Keratinocyte (primary cell): ENCODE measurements around the gene ARHGAP10. TPM values are rescaled to one million over a fixed set of nuclear protein-coding genes. Genes with fewer than 3 reads are reported as not detected.
"Not testable (repeated sequence)": the region's sequence is repeated elsewhere in the genome, so short reads cannot be mapped to it uniquely, and the experiment has no call there.

Experiments
- DNase-seq: peaks from one replicate; pipeline ENCODE4 v3.0.0-alpha.2; 2011; ENCODE audit warnings: low read depth, missing footprints, low spot score
- FAIRE-seq: peaks from 2 replicates; lab custom pipeline; 2011; peaks lifted over from hg19 to GRCh38; lab: Jason Lieb, UNC
- H2AFZ ChIP-seq: 2 replicates; pipeline ENCODE4 v1.6.0; 2012; ENCODE audit warnings: low read length, control low read depth, inconsistent platforms; ENCODE audit not compliant: control insufficient read depth
- H3K27ac ChIP-seq: 2 replicates; pipeline ENCODE4 v1.5.1; 2011; ENCODE audit warnings: low read length; ENCODE audit not compliant: control insufficient read depth, insufficient read depth
- H3K27me3 ChIP-seq: 3 replicates; pipeline ENCODE4 v1.6.0; 2011; ENCODE audit warnings: low read length; ENCODE audit not compliant: control insufficient read depth, insufficient read depth; ENCODE audit errors: extremely low read depth
- H3K36me3 ChIP-seq, 2 experiments: 2 replicates in 1 of 2; 3 replicates in 1 of 2; pipeline ENCODE4 v1.5.1; 2011; ENCODE audit warnings: low read length in 2 of 2, mild to moderate bottlenecking in 1 of 2; ENCODE audit not compliant: control insufficient read depth in 2 of 2, insufficient read depth in 2 of 2; ENCODE audit errors: extremely low read depth in 1 of 2
- H3K4me1 ChIP-seq: 3 replicates; pipeline ENCODE4 v1.5.1; 2011; ENCODE audit warnings: low read length; ENCODE audit not compliant: control insufficient read depth, insufficient read depth; ENCODE audit errors: extremely low read depth
- H3K4me2 ChIP-seq: 3 replicates; pipeline ENCODE4 v1.6.0; 2011; ENCODE audit warnings: low read depth, low read length; ENCODE audit not compliant: control insufficient read depth, insufficient read depth; ENCODE audit errors: extremely low read depth
- H3K4me3 ChIP-seq, 3 experiments: fragments of 200-600 bp in 1 of 3; sonication (generic) in 1 of 3; 2 replicates in 2 of 3; 3 replicates in 1 of 3; pipeline ENCODE4 v1.5.1; 2011 to 2016; ENCODE audit warnings: low read length in 3 of 3, mild to moderate bottlenecking in 3 of 3, control low read depth in 2 of 3, inconsistent platforms in 1 of 3, low read depth in 1 of 3, mixed read lengths in 1 of 3, mixed run types in 1 of 3, moderate library complexity in 1 of 3; ENCODE audit not compliant: control insufficient read depth in 2 of 3, insufficient read depth in 2 of 3; ENCODE audit errors: extremely low read depth in 1 of 3
- H3K79me2 ChIP-seq: 2 replicates; pipeline ENCODE4 v1.6.0; 2012; ENCODE audit warnings: low read length; ENCODE audit not compliant: control insufficient read depth, insufficient read depth
- H3K9ac ChIP-seq: 3 replicates; pipeline ENCODE4 v1.6.0; 2011; ENCODE audit warnings: low read length; ENCODE audit not compliant: control insufficient read depth, insufficient read depth; ENCODE audit errors: extremely low read depth
- H3K9me1 ChIP-seq: 3 replicates; pipeline ENCODE4 v1.6.0; 2011; ENCODE audit warnings: low read length; ENCODE audit not compliant: control insufficient read depth, insufficient read depth; ENCODE audit errors: extremely low read depth
- H3K9me3 ChIP-seq: 2 replicates; pipeline ENCODE4 v1.5.1; 2012; ENCODE audit warnings: low read depth, low read length; ENCODE audit not compliant: control insufficient read depth
- H4K20me1 ChIP-seq: 3 replicates; pipeline ENCODE4 v1.6.0; 2011; ENCODE audit warnings: low read length; ENCODE audit not compliant: control insufficient read depth, insufficient read depth; ENCODE audit errors: extremely low read depth
- CTCF ChIP-seq, 3 experiments: IDR thresholded peaks in 1 of 3; conservative IDR thresholded peaks in 1 of 3; optimal IDR thresholded peaks in 1 of 3; 2 replicates in 2 of 3; 3 replicates in 1 of 3; pipeline versions ENCODE3 to v1.5.1; 2011; ENCODE audit warnings: low read length in 3 of 3, mild to moderate bottlenecking in 3 of 3, moderate library complexity in 2 of 3, control low read depth in 1 of 3, inconsistent platforms in 1 of 3; ENCODE audit not compliant: insufficient read depth in 2 of 3; ENCODE audit errors: extremely low read depth in 1 of 3
- EZH2 ChIP-seq: IDR thresholded peaks from one replicate; pipeline ENCODE4 v1.6.1; 2012; ENCODE audit warnings: inconsistent platforms, mild to moderate bottlenecking, low read length, moderate library complexity
- dilution Hi-C: fragments of 300-500 bp; cut with MboI; formaldehyde crosslinking; loops from one replicate; pipeline ENCODE4 v1.7.0; 2020; ENCODE audit warnings: low sequenced_read_pairs; ENCODE audit not compliant: extremely low pct_ligation_motif_present
- polyA plus RNA-seq, 5 experiments: library from polyadenylated mRNA; depleted of rRNA in 3 of 5; stranded (reverse) in 3 of 5; stranded (forward) in 1 of 5; unstranded in 1 of 5; fragments of >200 nt; gene quantifications; 1 replicate in 1 of 5; 2 replicates in 3 of 5; 3 replicates in 1 of 5; pipeline versions ENCODE4 v1.2.1 to v1.2.3, GENCODE V29; 2011 to 2012; ENCODE audit warnings: missing spikeins in 2 of 5, low read depth in 1 of 5, low replicate concordance in 1 of 5

The ARHGAP10 gene
- polyA plus RNA-seq, 1 donor (not counting 4 experiments of a cell fraction or from before 2014, with no cell fraction given) = 18.7 TPM

DNA sequence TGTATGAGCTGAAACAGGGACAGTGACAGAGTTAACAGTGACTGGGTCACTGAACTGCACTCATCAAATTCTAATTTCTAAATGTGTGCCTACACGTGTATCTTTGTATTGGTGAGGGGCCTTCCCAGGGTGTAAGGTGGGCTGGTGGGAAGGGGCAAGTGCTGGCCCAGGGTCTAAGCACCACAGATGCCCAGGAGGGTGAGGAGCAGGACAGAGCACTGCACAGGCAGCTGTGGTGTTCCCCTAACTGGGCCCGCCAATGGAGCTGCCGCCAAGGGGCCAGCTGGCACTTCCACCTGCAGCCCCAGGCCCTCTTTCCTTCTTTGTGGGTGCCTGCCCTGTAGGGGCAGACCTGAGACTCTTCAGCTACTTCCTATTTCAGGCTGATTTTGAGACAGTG is 349.9 kb downstream of the ARHGAP10 start:
- DNase-seq (no peak), FAIRE-seq (no peak)

GRCh38 chr4:148083073-148083472 is 351.2 kb downstream of the ARHGAP10 start:
- H3K4me1 ChIP-seq, DNase-seq, H3K27me3 ChIP-seq, H3K9ac ChIP-seq, H3K79me2 ChIP-seq, dilution Hi-C loops, H3K4me2 ChIP-seq, H2AFZ ChIP-seq, H3K27ac ChIP-seq, H4K20me1 ChIP-seq, H3K36me3 ChIP-seq, H3K9me1 ChIP-seq, H3K9me3 ChIP-seq, H3K4me3 ChIP-seq, FAIRE-seq: not testable (repeated sequence)

More for the DNA sequence above, 349.9 kb downstream of the ARHGAP10 start:
- Histone ChIP-seq H3K9ac (no peak overlapping the region), H3K4me2 (no peak overlapping the region), H4K20me1 (no peaks in the 10 kb centered on the region), H3K9me1 (no peaks in the 10 kb centered on the region), H2AFZ (no peak overlapping the region), H3K4me3 (no peak overlapping the region), H3K9me3 (no peaks in the 10 kb centered on the region), H3K36me3 (peaks cover 1 to 6% of the 10 kb centered on the region in 2 experiments), H3K4me1 (no peaks in the 10 kb centered on the region), H3K27me3 (no peaks in the 10 kb centered on the region), H3K79me2 (no peaks in the 10 kb centered on the region), H3K27ac (no peak overlapping the region)
- TF ChIP-seq EZH2 (no peak), CTCF (optimal IDR thresholded peaks at IDR 0.05 in 1 of 3, IDR thresholded peaks at IDR 0.05 in 1 of 3, conservative IDR thresholded peaks at IDR 0.05 in 1 of 3; ENCODE audit: extremely low read depth in 1 of 3, insufficient read depth in 2 of 3, low read length in 3 of 3) (no peak)
- dilution Hi-C loops = no loop called here

DNA sequence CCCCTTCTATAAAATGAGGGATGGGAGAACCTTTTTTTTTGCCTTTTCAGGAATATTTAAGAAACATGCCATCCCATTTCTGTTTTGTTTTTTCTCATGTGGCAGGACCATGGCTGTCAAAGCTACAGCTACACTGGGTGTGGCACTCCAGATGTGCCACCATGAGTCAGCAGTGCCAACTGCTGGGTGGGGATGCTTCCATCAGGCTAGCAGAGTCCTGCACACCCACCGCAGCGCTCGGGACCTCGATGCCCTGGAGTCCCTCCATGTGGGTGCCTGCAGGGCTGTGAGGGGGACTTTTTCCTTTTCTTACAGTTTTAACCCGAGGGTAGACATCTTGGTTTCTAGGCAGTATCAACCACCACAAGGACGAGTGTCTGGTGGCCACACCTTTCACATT is 357.7 kb downstream of the ARHGAP10 start:
- H3K4me2 ChIP-seq = no peak overlapping the region
- dilution Hi-C loops = no loop called here
- H3K9ac ChIP-seq = no peak overlapping the region
- H3K9me1 ChIP-seq = no peaks in the 10 kb centered on the region
- H3K79me2 ChIP-seq = no peaks in the 10 kb centered on the region
- H3K9me3 ChIP-seq = no peaks in the 10 kb centered on the region
- H4K20me1 ChIP-seq = no peaks in the 10 kb centered on the region
- no peaks in the 10 kb centered on the region for H3K27me3 ChIP-seq
- H3K4me3 ChIP-seq = no peak overlapping the region
- TF ChIP-seq CTCF (optimal IDR thresholded peaks at IDR 0.05 in 1 of 3, IDR thresholded peaks at IDR 0.05 in 1 of 3, conservative IDR thresholded peaks at IDR 0.05 in 1 of 3; ENCODE audit: extremely low read depth in 1 of 3, insufficient read depth in 2 of 3, low read length in 3 of 3) (no peak), EZH2 (no peak)
- H3K36me3 ChIP-seq = no peaks in the 10 kb centered on the region
- H2AFZ ChIP-seq = no peak overlapping the region
- DNase-seq (no peak), FAIRE-seq (no peak)
- H3K4me1 ChIP-seq = no peaks in the 10 kb centered on the region
- no peak overlapping the region for H3K27ac ChIP-seq
